Activated T-cell treated with anti-CD3 and anti-CD28 coated beads for 48 hours (primary cell): ENCODE data around the gene ABHD4.
"Not testable (repeated sequence)": the region's sequence is repeated elsewhere in the genome, so short reads cannot be mapped to it uniquely, and the experiment has no call there.

Source experiments
- DNase-seq: peaks from one replicate; pipeline ENCODE4 v3.0.0-alpha.2; 2020; ENCODE audit warnings: low read depth

The ABHD4 gene

DNA sequence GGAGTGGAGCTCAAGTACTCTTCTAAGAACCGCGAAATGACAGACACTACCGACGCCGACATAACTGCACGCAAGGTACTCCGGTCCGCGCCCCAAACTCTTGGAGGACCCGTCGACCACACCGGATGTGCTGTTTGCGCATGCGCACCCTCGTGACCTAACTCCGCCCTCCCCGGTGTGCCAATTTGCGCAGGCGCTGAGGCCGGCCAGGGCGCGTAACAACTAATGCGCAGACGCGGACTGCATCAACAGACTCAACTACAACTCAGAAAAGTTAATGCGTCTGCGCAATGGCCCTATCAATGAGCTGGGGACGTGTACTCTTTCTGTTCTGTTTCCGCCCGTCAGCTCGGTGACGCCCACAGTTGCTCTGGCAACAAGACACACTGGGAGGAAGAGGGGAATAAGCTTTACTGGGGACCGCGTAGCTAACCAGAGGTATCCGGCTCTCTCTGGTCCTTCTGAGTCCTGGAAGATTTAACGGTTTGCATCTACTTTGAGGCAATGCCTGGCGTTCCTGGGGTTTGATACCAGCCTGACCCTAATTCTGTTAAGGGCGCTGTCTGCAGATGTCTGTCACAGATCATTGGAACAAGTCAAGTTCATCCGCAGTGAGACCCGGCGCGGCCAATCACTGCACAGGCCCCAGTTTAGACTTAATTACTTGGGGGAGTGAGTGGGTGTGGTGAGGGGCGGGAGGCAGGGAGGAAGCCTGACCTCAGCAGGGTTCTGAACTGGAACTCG is 8.8 kb upstream of the ABHD4 start, which contains the start of gene DAD1:
TSS of gene DAD1 (minus strand) at position 129 of the 744 bp plus-strand sequence. CDS start at position 62, 67 bp downstream.
- DNase-seq, result peak; percentile 99

DNA sequence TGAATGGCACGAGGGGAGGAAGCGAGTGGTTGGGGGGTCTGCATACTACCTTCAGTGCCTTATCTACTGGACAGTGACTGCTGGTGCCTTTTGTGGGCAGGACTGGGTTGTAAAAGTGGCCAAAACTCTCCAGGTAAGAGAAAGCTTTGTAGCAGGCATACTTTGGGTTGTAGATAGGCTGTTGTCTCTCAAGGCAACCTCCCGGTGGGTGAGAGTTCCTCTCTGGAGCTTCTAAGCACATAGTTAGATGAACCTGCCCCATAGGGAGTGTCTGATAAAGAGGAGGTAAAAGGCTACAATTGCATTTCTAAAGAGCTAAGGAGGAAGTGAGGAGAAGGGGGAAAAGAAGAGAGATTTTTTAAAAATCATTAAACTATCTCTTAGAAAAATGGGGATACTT is 4.9 kb upstream of the ABHD4 start:
- DNase-seq, result no peak

DNA sequence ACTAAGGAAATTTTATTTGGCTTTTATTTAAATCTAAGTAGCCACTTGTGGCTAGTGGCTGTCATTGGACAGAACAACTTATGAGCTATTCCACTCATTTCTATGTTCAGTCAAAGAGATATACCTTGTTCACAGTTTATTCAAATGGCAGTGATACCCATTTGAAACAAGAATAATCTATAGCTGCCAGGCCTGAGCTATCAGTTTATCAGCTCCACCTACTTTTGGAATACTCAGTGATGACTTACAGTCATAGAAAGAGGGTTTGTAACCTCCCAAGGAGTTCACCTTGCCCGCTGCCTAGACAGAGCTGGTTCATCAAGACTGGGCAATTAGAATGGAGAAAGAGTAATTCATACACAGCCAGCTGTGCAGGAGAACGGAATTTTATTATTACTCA is 4.5 kb upstream of the ABHD4 start:
- no peak for DNase-seq

DNA sequence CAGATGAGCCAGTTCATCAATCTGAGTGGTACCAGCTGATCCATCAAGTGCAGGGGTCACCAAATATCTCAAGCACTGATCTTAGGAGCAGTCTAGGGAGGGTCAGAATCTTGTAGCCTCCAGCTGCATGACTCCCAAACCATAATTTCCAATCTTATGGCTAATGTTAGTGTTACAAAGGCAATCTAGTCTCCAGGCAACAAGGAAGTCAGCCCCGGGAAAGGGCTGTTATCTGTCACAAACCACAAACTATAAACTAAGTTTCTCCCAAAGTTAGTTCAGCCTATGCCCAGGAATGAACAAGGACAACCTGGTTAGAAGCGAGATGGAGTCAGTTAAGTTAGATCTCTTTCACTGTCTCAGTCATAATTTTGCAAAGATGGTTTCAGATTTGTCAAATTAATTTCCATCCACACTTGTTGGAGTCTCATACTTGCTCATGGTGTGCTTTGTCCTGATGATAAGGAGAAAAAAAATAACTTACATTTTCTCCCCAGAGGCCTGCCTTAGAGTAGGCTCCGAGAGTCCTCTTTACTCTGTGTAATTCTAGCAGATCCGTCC is 3.9 kb upstream of the ABHD4 start:
- DNase-seq, result no peak

DNA sequence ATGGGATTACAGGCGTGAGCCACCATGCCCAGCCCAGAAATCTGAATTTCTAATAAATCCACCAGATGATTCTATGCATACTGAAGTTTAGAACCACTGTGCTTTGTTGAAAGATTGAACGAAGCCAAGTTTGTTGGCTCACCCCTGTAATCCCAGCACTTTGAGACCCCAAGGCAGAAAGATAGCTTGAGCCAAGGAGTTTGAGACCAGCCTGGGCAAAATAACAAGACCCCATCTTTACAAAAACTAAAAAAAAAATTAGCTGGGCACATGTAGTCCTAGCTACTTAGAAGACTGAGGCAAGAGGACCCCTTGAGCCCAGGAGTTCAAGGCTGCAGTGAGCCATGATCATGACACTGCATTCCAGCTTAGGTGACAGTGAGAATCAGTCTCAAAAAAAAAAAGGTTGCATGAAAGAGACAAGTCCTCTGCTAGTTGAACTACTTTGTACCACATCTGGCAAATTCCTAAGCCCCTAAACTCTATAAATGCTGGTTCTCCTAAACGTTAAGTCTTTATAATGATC is 1.7 kb upstream of the ABHD4 start:
- no peak for DNase-seq

DNA sequence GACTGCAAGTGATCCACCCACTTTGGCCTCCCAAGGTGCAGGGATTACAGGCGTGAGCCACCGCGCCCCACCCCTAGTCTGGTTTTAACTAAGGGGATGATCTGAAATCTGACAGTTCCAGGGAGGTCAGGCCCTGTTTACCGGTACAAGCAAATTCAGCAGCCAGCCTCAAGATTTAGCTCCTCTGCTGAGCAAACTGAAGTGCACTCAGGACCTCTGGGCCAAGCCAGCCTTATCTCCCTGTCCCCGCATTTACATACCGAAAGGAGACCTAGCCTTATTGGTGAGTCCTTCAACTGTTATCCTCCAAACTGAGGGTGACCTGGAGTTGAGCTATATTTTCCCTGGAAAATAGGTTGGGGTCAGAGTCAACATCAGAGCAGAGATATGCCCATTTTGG is 835 bp upstream of the ABHD4 start:
- no peak for DNase-seq

DNA sequence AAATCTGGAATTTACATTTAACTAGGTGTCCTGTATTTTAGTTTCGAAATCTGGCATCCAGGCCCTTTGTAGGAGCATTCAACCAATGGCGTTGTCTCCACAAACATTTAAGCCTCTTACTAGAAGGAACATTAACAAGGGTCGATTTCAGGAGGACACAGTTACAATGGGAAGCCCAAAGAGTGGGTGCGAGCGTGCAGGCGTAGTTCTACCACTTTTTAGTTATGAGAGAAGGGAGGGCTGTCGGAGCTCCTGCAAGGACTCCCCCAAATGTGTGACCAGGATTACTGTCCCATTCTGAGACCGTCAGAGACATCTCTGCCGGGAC is 365 bp upstream of the ABHD4 start:
- DNase-seq, result no peak

DNA sequence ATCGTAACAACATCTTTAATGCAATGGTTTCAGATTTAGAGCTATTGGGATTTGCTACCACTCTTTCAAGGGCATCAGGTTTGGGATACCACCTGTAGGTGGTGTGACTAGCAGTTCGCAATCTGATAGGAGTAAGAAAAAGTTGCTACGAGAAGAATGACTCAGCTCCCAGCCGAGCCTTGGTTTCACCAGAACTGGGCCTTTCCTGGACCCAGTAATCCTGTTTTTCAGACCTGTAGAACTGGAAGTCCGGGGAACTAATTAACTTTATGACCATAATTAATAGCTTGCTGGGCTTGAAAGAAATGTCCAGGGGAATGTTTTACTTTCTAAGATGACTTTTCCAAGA is 770 bp downstream of the ABHD4 start:
- peak; percentile 19 for DNase-seq

DNA sequence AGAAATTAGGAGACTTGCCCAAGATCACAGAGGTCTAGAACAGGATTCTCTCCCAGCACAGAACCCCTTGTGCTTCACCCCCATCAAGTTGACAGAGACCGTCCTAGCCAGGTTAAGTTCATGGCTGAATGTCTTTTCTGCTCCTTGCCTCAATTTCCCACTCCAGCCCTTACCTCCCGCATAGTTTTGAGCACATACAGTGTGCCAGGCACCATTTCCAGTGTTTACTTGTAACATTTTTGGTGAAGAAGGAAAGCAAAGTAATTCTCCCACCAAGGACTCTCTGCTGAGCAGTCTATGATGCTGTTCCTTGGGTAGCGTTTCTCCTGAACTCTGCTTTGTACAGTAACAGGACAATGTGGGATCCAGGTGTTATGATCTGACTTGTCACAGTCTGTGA is 1.2 kb downstream of the ABHD4 start:
- no peak for DNase-seq

DNA sequence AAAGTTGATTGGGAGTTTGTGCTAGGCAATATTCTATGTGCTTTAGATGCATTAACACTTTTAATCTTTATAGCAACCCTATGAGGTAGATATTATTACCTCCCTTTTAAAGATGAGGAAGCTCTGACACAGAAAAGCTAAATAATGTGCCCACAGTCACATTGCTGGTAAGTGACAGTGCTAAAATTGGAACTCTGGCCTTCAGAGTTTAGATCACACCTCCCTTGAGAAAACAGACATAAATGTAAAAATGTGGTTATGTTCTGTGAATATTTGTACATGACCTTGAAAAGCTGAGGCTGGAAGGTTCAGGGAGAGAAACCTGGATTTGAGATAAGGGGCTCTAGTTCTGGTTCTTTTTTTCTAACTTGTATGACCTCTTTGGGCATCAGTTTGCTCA is 1.9 kb downstream of the ABHD4 start:
- no peak for DNase-seq

DNA sequence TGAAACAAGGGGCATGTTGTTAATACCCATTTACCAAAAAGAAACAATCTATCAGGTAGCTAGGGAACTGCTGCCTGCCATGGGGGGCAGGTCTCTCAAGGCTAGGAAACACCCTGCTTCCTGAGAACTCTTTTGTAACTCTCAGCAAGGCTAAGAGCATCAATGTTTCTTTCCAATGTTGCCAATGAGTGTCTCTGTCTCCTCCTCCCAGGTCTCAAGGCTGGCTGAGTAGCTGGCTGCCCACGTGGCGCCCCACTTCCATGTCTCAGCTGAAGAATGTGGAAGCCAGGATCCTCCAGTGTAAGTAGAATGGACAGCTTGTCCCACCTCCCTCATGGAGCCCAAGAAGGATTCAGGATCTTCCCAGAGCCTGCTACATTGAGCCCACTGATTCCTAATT is 3.4 kb downstream of the ABHD4 start:
- no peak for DNase-seq

DNA sequence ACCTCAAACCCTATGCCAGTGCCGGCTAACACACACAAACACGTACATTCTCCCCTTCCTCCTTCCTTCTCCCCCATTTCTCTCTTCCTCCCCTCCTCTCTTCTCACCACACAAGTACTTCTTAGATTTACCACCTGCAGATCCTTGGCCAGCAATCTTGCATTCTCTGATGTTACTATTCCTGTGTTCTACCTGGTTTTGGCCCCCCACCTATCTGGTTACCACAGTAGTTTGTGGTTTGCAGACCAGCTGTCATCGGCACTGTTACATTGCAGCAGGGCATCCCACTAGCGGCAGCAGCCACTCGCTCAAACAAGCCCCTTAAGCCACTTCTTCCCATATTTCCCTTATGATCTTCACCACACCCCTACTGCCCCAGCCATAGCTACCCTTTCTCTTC is 3.9 kb downstream of the ABHD4 start:
- DNase-seq, result no peak

DNA sequence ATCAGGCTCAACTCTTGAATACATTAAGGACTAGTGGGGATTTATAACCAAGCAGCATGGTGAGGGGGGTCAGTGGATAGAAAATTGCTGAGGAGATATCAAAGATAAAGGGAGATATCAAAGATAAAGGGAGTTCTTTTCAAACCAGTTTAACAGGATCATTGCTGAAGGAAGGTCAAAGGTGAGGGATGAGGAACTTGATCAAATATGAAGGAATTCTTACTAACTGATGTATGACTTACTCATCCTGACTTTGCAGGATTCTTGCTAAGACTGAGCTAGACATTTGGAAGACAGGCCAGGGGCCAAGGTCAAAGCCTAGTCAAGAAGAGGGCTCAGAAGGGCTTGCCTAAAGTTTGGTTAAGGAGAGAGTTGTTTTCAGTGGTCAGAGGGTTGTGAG is 4.8 kb downstream of the ABHD4 start:
- no peak for DNase-seq

DNA sequence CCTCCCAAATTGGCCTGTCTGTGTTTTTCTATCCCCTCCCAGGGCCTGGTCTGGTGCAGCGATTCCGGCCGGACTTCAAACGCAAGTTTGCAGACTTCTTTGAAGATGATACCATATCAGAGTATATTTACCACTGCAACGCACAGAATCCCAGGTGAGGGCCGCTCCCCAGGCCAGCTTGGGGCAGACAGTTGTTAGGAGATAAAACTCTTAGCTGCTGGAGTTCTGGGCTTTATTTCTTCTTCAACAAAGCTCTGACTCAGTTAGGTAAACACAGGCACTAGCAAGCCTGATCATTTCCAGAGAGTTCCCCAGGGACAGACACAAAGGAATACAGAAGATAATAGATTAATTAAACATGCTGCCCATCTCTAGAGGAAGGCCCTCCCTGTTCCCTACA is 8.3 kb downstream of the ABHD4 start:
- no peak for DNase-seq

DNA sequence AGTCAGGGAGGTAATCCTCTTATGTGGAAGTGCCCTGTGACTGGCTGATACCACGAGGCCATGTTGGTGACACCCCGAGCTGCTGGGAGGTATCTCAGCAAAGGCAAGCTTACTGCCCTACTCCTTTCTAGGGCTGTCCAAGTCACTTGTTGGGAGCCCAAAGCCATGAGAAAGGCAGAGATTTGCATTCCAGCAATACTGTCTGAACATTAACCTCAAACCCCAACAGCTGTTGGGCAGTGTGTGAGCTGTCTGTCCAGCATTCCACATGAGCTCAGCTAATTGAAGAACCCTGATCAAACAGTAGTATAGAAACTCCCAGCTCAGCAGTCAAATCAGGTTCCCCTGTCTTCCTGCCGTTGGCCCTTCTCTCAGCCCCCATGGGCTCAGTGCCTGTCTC is 9.2 kb downstream of the ABHD4 start:
- no peak for DNase-seq

DNA sequence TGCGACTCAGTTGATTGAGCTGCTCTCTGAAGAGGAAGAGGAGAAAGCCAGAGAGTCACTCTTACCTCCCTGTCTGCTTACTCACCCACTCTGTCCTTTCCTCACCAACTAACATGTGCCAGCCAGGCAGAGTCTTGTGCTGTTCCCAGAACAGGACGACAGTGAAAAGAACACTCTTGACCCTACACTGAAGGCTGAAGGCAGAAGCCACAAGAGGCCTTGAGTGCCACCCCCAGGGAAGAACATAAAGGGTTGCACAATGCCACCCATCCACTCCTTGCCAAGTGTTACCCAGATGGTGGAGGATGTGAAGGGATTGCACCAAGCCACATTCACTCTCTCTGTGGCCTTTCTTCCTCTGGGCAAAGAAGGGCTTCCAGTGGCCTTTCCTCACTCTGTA is 12.8 kb downstream of the ABHD4 start:
- DNase-seq, result no peak

DNA sequence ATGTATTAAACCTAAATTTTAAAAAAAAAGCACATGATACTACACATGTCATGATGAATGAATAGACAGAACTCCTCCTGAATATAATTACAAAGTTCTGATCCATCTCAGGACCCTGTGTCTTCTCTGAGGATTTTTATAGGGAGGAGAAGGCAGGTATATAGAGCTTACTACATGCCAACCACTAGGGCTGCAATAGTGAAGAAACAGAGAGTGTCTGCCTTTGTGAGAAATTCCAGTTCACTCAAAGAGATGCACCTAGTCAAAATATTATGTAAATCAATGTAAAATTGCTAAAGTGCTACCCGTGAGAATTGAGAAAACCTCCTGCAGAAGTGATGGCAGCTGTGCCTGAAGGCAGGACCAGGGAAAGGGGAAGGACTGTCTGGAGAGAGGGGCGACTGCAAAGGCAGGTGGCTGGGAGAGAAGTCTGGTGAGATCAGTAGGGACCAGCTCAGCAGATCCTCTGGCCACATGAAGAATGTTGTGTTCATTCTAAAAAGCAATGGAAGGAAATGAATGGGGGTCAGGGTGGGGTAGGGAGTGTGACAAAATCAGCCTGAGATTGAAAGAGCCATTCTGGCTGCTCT is 15.1 kb downstream of the ABHD4 start:
- no peak for DNase-seq

DNA sequence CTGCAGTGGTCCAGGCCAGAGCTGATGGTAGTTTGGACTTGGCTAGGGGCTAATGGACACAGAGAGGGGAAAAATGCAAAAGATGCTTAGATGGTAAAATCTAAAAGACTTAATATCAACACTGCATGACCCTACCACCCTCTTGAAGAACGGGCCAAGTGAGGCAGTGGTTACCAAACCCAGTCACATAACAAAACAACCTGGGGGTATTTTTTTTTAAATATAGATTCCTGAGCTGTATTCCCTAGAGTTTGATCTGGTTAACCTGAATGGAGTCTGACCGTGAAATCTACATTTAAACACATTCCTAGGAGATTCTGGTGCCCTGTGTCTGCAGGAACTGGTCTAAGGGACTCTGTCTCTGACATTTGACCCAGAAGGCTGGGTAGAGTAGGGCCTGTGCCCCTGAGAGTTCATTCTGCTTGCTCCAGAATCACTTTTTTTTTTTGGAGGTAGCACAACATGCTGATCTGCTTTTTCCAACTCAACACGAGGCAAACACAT is 15.7 kb downstream of the ABHD4 start:
- DNase-seq, result no peak

DNA sequence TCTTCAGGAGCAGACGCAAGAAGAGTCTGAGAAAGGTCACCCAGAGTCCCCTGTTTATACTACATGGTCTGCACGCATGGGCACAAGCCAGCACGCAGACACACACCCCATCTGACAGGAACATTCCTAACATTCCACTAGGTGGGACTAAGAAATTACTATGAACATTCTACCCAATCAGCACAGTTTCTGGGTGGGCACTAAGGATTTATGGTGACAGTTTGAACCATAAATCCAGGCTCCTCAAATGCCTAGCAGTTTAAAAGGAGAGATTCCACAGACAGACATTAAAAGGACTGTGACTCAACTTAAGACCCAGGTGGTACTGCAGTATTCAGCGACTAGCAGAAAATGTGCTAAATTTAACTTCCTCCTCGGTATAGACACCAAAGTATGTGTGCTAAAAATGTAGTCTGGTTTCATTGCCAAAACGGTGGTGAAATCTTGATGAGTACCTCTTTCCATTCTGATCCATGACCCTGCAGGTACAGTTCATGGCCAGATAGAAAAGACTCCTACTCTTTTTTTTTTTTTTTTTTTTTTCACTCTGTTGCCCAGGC is 16.2 kb downstream of the ABHD4 start:
- DNase-seq, result no peak

DNA sequence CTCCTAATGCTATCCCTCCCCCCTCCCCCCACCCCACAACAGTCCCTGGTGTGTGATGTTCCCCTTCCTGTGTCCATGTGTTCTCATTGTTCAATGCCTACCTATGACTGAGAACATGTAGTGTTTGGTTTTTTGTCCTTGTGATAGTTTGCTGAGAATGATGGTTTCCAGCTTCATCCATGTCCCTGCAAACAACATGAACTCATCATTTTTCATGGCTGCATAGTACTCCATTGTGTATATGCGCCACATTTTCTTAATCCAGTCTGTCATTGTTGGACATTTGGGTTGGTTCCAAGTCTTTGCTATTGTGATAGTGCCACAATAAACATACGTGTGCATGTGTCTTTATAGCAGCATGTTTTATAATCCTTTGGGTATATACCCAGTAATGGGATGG is 17.7 kb downstream of the ABHD4 start:
- not testable (repeated sequence) for DNase-seq

DNA sequence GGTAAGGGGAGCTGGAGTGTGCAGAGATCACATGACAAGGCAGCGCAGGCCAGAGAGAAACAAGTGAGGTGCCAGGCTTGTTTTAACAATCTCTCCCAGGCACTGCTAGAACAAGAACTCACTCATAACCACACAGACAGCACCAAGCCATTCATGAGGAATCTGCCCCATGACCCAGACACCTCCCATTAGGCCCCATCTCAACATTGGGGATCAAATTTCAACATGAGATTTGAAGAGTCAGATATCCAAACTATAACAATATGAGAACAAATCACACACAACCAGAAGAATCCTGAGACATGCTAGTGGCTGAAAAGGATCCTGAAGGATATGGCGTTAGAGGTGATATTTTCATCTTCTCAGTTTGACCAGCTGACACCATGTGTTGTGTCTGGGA is 24.2 kb downstream of the ABHD4 start:
- DNase-seq, result no peak

DNA sequence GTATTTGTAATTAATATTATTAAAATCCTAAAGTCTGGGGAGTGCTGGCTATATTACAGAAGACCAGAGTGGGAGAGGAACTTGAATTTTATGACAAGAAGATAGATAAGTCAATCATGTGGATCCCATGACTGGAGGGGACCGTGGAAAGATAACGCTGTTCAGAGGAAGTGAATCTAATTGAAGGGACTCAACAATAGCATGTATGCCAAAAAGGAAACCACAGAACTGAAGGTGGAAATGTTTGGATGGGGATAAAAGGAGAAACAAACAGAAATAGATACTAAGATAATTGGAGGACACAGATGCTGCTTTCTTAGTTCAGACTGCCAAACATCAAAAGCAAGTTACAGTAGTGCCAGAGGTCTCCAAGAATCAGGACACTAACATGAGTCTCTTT is 24.9 kb downstream of the ABHD4 start:
- no peak for DNase-seq

DNA sequence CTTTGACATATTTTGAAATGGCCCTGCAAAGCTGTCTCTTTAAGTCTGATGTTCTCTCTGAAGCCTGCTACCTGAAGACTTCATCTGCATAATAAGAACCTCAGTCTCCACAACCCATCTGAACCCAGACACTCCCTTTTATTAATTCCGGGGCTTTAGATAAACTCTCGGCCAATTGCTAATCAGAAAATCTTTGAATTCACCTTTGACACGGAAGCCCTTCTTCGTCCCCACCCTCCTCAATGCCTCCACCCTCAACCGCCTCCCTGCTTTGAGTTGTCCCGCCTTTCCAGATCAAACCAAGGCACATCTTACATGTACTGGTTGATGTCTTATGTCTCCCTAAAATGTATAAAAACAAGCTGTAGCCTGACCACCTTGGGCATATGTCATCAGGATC is 28.5 kb downstream of the ABHD4 start:
- DNase-seq, result no peak
